Astrocyte of the spinal cord (primary cell): ENCODE measurements around the gene SEMA4B.

Experiments
- DNase-seq: peaks from one replicate; pipeline ENCODE4 v3.0.0; 2011; ENCODE audit warnings: low read depth, low spot score
- H3K4me3 ChIP-seq: 2 replicates; pipeline ENCODE4 v1.5.1; 2011; ENCODE audit warnings: low read depth, mild to moderate bottlenecking, low read length, moderate library complexity
- in situ Hi-C: cut with HindIII; loops from 2 replicates; pipeline ENCODE4 v1.10.0; 2017; ENCODE audit warnings: low sequenced_read_pairs
- TF ChIP-seq, protein P1 (sequence below): IDR thresholded peaks from 2 replicates; pipeline ENCODE4 v1.5.1; 2012; ENCODE audit warnings: low read depth, mild to moderate bottlenecking, low read length, inconsistent platforms

The SEMA4B gene

DNA sequence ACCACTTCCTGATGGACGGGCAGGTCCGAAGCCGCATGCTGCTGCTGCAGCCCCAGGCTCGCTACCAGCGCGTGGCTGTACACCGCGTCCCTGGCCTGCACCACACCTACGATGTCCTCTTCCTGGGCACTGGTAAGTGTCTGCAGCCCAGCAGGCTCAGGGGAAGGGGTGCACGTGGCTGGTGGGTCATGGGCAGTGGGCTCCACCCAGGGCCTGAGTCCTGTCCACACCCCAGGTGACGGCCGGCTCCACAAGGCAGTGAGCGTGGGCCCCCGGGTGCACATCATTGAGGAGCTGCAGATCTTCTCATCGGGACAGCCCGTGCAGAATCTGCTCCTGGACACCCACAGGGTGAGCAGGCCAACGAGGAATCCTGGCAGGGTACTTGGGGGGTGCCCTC lies 23.9 kb downstream of the SEMA4B start:
- DNase-seq: no peak
- in situ Hi-C loops: no loop called here
- no peak overlapping the region for H3K4me3 ChIP-seq
- TF ChIP-seq, protein P1, sequence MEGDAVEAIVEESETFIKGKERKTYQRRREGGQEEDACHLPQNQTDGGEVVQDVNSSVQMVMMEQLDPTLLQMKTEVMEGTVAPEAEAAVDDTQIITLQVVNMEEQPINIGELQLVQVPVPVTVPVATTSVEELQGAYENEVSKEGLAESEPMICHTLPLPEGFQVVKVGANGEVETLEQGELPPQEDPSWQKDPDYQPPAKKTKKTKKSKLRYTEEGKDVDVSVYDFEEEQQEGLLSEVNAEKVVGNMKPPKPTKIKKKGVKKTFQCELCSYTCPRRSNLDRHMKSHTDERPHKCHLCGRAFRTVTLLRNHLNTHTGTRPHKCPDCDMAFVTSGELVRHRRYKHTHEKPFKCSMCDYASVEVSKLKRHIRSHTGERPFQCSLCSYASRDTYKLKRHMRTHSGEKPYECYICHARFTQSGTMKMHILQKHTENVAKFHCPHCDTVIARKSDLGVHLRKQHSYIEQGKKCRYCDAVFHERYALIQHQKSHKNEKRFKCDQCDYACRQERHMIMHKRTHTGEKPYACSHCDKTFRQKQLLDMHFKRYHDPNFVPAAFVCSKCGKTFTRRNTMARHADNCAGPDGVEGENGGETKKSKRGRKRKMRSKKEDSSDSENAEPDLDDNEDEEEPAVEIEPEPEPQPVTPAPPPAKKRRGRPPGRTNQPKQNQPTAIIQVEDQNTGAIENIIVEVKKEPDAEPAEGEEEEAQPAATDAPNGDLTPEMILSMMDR: no peak

DNA sequence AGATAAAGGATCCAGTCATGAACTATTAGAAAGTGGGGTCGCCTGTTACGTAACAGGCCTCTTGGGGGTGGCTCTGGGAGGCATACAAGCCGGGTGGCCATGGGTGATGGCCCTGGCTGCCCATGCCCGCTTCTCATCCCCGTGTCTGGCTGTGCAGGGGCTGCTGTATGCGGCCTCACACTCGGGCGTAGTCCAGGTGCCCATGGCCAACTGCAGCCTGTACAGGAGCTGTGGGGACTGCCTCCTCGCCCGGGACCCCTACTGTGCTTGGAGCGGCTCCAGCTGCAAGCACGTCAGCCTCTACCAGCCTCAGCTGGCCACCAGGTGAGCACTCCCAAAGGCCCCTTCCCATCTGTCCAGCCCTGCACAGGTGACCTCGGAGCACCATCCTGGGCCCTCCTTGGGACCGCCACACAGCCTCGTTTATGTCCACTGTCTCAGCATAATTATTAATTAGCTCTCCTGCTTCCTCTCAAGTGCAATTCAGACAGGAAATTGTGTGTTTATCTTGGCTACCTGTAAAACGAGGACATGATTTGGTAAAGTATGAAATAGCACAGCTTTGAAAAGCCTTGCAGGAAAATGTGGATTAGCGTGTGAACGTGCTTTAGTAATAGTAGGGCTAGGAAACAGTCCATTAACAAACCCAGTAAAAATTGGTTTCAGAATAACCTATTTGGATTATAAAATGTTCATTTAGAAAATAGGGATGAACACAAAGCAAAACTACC lies 24.5 kb downstream of the SEMA4B start:
- in situ Hi-C loops: no loop called here

DNA sequence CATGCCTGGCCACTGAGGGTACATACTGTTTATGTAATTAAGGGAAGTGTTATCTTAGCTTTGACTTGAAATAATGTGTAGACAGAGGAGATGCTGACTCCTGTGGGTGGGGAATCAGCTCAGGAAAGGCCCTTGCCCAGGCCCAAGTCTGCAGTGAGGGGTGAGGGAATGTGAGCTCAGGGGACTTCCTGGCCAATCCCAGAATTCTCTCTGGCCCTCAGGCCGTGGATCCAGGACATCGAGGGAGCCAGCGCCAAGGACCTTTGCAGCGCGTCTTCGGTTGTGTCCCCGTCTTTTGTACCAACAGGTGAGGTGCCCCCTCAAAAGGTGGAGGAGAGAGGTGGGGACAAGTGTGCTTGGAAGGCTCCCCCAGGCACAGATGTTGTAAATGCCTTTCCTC lies 26.2 kb downstream of the SEMA4B start:
- TF ChIP-seq, protein P1: no peak
- in situ Hi-C loops: no loop called here

More for the DNA sequence above, 24.5 kb downstream of the SEMA4B start:
- DNase-seq: no peak
- H3K4me3 ChIP-seq: no peak overlapping the region
- TF ChIP-seq, protein P1: no peak

DNA sequence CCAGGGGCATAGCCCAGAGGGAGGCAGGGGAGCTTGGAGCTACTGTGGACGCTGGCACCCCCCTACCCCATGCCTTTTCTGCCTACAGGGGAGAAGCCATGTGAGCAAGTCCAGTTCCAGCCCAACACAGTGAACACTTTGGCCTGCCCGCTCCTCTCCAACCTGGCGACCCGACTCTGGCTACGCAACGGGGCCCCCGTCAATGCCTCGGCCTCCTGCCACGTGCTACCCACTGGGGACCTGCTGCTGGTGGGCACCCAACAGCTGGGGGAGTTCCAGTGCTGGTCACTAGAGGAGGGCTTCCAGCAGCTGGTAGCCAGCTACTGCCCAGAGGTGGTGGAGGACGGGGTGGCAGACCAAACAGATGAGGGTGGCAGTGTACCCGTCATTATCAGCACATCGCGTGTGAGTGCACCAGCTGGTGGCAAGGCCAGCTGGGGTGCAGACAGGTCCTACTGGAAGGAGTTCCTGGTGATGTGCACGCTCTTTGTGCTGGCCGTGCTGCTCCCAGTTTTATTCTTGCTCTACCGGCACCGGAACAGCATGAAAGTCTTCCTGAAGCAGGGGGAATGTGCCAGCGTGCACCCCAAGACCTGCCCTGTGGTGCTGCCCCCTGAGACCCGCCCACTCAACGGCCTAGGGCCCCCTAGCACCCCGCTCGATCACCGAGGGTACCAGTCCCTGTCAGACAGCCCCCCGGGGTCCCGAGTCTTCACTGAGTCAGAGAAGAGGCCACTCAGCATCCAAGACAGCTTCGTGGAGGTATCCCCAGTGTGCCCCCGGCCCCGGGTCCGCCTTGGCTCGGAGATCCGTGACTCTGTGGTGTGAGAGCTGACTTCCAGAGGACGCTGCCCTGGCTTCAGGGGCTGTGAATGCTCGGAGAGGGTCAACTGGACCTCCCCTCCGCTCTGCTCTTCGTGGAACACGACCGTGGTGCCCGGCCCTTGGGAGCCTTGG lies 27.0 kb downstream of the SEMA4B start:
- in situ Hi-C loops: no loop called here
- DNase-seq: no peak
- H3K4me3 ChIP-seq: no peak overlapping the region
- TF ChIP-seq, protein P1: no peak

More for the DNA sequence above, 26.2 kb downstream of the SEMA4B start:
- DNase-seq: no peak
- no peak overlapping the region for H3K4me3 ChIP-seq

DNA sequence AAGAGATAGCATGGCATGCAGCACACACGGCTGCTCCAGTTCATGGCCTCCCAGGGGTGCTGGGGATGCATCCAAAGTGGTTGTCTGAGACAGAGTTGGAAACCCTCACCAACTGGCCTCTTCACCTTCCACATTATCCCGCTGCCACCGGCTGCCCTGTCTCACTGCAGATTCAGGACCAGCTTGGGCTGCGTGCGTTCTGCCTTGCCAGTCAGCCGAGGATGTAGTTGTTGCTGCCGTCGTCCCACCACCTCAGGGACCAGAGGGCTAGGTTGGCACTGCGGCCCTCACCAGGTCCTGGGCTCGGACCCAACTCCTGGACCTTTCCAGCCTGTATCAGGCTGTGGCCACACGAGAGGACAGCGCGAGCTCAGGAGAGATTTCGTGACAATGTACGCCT lies 27.8 kb downstream of the SEMA4B start:
- TF ChIP-seq, protein P1: no peak

DNA sequence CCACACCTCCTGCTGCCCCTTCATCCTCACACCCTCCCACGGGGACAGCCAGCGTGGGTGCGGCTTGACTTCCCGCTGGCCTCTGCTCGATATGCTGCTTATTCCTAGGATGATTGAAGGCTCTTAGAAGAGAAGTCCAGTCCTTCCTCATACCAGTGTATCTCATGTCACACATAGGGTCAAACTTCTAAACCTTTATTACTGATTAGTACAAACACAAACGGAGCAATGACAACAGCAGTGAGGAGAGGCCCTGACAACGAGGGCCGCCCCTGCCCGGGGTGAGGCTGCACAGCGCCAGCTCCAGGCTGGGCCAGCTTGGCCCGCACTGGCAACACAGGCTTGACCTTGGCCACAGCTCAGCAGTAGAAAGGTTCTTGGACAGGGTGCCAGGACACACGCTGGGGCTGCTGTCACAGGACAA lies 29.0 kb downstream of the SEMA4B start:
- TF ChIP-seq, protein P1: no peak
- H3K4me3 ChIP-seq: no peak overlapping the region
- in situ Hi-C loops: no loop called here
- no peak for DNase-seq

More for the DNA sequence above, 27.8 kb downstream of the SEMA4B start:
- in situ Hi-C loops: no loop called here
- no peak overlapping the region for H3K4me3 ChIP-seq
- DNase-seq: no peak
